Transverse colon (tissue), 4 donors: ENCODE data around the gene WASL. TPM values are rescaled to one million over a fixed set of nuclear protein-coding genes. Genes with fewer than 3 reads are reported as not detected.

Experiments used
- DNase-seq: peaks from one replicate; pipeline ENCODE4 v3.0.0-alpha.2; 2019
- H3K27ac ChIP-seq, 4 donors: fragments of 200-600 bp; sonication (generic); 2 replicates each; pipeline ENCODE4 v1.5.1; 2016 to 2018; ENCODE audit warnings: inconsistent platforms in 4 of 4
- H3K27me3 ChIP-seq: fragments of 200-600 bp; sonication (generic); 2 replicates; pipeline ENCODE4 v1.5.1; 2017; ENCODE audit warnings: inconsistent platforms
- H3K36me3 ChIP-seq, 4 donors: fragments of 200-600 bp; sonication (generic); 2 replicates each; pipeline ENCODE4 v1.5.1; 2017 to 2019; ENCODE audit warnings: inconsistent platforms in 4 of 4
- H3K4me1 ChIP-seq, 4 donors: fragments of 200-600 bp; sonication (generic); 2 replicates each; pipeline ENCODE4 v1.5.1; 2017 to 2020; ENCODE audit warnings: inconsistent platforms in 4 of 4
- H3K4me3 ChIP-seq, 4 donors: fragments of 200-600 bp; sonication (generic); 1 replicate in 1 of 4; 2 replicates in 3 of 4; pipeline versions ENCODE4 v1.5.1 to v1.6.1; 2017 to 2019; ENCODE audit warnings: inconsistent platforms in 4 of 4
- H3K9me3 ChIP-seq, 2 donors: fragments of 200-600 bp; sonication (generic); 2 replicates each; pipeline ENCODE4 v1.5.1; 2017 to 2019; ENCODE audit warnings: inconsistent platforms in 2 of 2
- CTCF ChIP-seq, 5 experiments: fragments of 200-600 bp in 3 of 5; fragments of 450-650 bp in 2 of 5; sonication (generic) in 3 of 5; IDR thresholded peaks; 1 replicate in 2 of 5; 2 replicates in 3 of 5; pipeline ENCODE4 v1.5.1; 2016 to 2017; ENCODE audit warnings: antibody characterized with exemption in 5 of 5, inconsistent platforms in 3 of 5, mild to moderate bottlenecking in 2 of 5, moderate library complexity in 1 of 5
- EP300 ChIP-seq: sonication (generic); formaldehyde crosslinking; IDR thresholded peaks from one replicate; pipeline ENCODE4 v1.6.1; 2017; ENCODE audit warnings: antibody characterized with exemption, low read depth
- POLR2A ChIP-seq: fragments of 450-650 bp; IDR thresholded peaks from one replicate; pipeline ENCODE4 v1.6.1; 2016; ENCODE audit warnings: antibody characterized with exemption, mild to moderate bottlenecking, moderate library complexity
- POLR2AphosphoS5 ChIP-seq, 3 donors: sonication (generic); formaldehyde crosslinking; IDR thresholded peaks; one replicate each; pipeline ENCODE4 v1.6.1; 2016; ENCODE audit warnings: antibody characterized with exemption in 3 of 3
- WGBS, 2 donors: methylation state at CpG; one replicate each; pipeline ENCODE4 v1.1.5; 2018; ENCODE audit warnings: low coverage in 1 of 2; 5-methylcytosine and 5-hydroxymethylcytosine counted together
- in situ Hi-C, 4 donors: fragments of 200-750 bp; cut with MboI; loops; one replicate each; pipeline versions ENCODE4 v1.15.0 to v1.15.1; 2017; ENCODE audit warnings: low sequenced_read_pairs in 3 of 4, low pct_ligation_motif_present in 1 of 4, low pct_unique_long_range_greater_than_20kb in 1 of 4
- intact Hi-C: fragments of 100-400 bp; cut with DNase I; formaldehyde crosslinking; loops from one replicate; pipeline ENCODE4 v1.15.1; 2023; ENCODE audit warnings: low total_unique reads
- total RNA-seq, 4 donors: library from RNA; depleted of rRNA; stranded (reverse); fragments of >200 nt; gene quantifications; one replicate each; pipeline ENCODE4 v1.1.0, GENCODE V29; 2016

Gene WASL
- total RNA-seq, 4 donors from 2014 or later = 30.1 to 97.8 (median 65.7) TPM

DNA sequence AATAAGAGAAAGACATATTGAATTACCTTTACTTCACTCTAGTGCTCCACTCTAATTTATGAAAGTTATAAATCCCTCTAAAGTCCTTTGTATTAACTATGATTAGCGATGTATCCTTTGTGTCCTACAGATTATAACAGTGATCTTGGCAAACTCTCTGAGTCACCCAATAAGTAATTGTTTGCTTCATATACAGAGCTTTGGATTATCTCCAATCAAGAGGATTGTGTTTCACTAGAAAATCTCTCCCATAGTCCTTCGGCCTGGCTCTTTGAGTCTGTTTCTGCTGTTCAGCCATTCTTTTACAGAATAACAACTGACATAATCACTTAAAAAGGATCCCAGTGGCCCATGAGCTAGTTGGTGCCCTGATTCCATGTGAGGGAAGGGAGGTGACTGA, 83.6 kb downstream of the WASL start:
- intact Hi-C loops = no loop called here
- TF ChIP-seq POLR2AphosphoS5 (IDR thresholded peaks at IDR 0.05) (no peak), POLR2A (no peak), EP300 (no peak), CTCF (IDR thresholded peaks at IDR 0.05) (no peak)
- H3K9me3 ChIP-seq = no peaks in the 10 kb centered on the region
- DNase-seq = no peak
- H3K27ac ChIP-seq = no peak overlapping the region
- no peaks in the 10 kb centered on the region for H3K4me1 ChIP-seq
- WGBS, 2 donors = 72 to 82% methylated on average over 2 of the region's 2 CpGs
- no peak overlapping the region for H3K4me3 ChIP-seq
- in situ Hi-C loops = no loop called here
- H3K36me3 ChIP-seq = no peaks in the 10 kb centered on the region
- no peaks in the 10 kb centered on the region for H3K27me3 ChIP-seq

- Histone ChIP-seq H3K4me3 (no peak overlapping the region), H3K4me1 (no peaks in the 10 kb centered on the region), H3K27ac (no peak overlapping the region), H3K36me3 (no peaks in the 10 kb centered on the region), H3K27me3 (no peaks in the 10 kb centered on the region), H3K9me3 (no peaks in the 10 kb centered on the region)
- TF ChIP-seq CTCF (IDR thresholded peaks at IDR 0.05) = no peak
- no peak for TF ChIP-seq EP300
- TF ChIP-seq POLR2A = no peak
- no peak for TF ChIP-seq POLR2AphosphoS5 (IDR thresholded peaks at IDR 0.05)
- no peak for DNase-seq
- intact Hi-C loops (no loop called here), in situ Hi-C loops (no loop called here)
- WGBS, 2 donors = 90 to 93% methylated on average over 5 to 6 of the region's 6 CpGs
These were observed 85.6 kb downstream of the WASL start for GRCh38 chr7:123663200-123663599.

GRCh38 chr7:123662755-123663154, 86.0 kb downstream of the WASL start:
- H3K4me3 ChIP-seq = no peak overlapping the region
- WGBS, 2 donors = 45 to 46% methylated on average over 2 to 3 of the region's 3 CpGs
- H3K9me3 ChIP-seq = no peaks in the 10 kb centered on the region
- no peaks in the 10 kb centered on the region for H3K36me3 ChIP-seq
- no peaks in the 10 kb centered on the region for H3K4me1 ChIP-seq
- intact Hi-C loops (no loop called here), in situ Hi-C loops (no loop called here)
- TF ChIP-seq POLR2A (no peak), POLR2AphosphoS5 (IDR thresholded peaks at IDR 0.05) (no peak), CTCF (IDR thresholded peaks at IDR 0.05) (no peak), EP300 (no peak)
- no peak for DNase-seq
- no peaks in the 10 kb centered on the region for H3K27me3 ChIP-seq
- no peak overlapping the region for H3K27ac ChIP-seq

GRCh38 chr7:123662293-123662692, 86.5 kb downstream of the WASL start:
- no peak for TF ChIP-seq EP300
- no peak for TF ChIP-seq POLR2A
- TF ChIP-seq POLR2AphosphoS5 (IDR thresholded peaks at IDR 0.05) = no peak
- TF ChIP-seq CTCF (IDR thresholded peaks at IDR 0.05) = no peak
- in situ Hi-C loops (no loop called here), intact Hi-C loops (no loop called here)
- H3K4me3 ChIP-seq = no peak overlapping the region
- no peak overlapping the region for H3K27ac ChIP-seq
- no peaks in the 10 kb centered on the region for H3K9me3 ChIP-seq
- no peaks in the 10 kb centered on the region for H3K36me3 ChIP-seq
- H3K27me3 ChIP-seq = no peaks in the 10 kb centered on the region
- no peak for DNase-seq
- 93 to 94% methylated on average over 9 to 15 of the region's 15 CpGs for WGBS, 2 donors
- H3K4me1 ChIP-seq = no peaks in the 10 kb centered on the region
